H1 (cell line): ENCODE results near the gene C20orf96. TPM values are rescaled to one million over a fixed set of nuclear protein-coding genes. Genes with fewer than 3 reads are reported as not detected.

Experiments
- CTCF ChIA-PET: fragments of 300-600 bp; sonication (Branson Sonifier 250); formaldehyde crosslinking; loops from one replicate; lab custom pipeline; 2021; ENCODE audit not compliant: partially characterized antibody; lab: Charles Lee
- POLR2A ChIA-PET: fragments of 300-600 bp; sonication (Branson Sonifier 250); formaldehyde crosslinking; loops from one replicate; lab custom pipeline; 2021; ENCODE audit warnings: inconsistent platforms; ENCODE audit not compliant: partially characterized antibody; lab: Charles Lee
- DNase-seq, 2 experiments: peaks; one replicate each; pipeline versions ENCODE4 v3.0.0 to v3.0.0-alpha.2; 2010 to 2022; ENCODE audit warnings: low spot score in 2 of 2, low read depth in 1 of 2, mixed read lengths in 1 of 2
- FAIRE-seq: peaks from 2 replicates; lab custom pipeline; 2011; peaks lifted over from hg19 to GRCh38; lab: Jason Lieb, UNC
- H2AFZ ChIP-seq: 2 replicates; pipeline ENCODE4 v1.8.1; 2012; ENCODE audit warnings: low read length, inconsistent platforms
- H2AK5ac ChIP-seq: 2 replicates; pipeline ENCODE4 v1.6.1; 2013; ENCODE audit warnings: low read depth, low read length
- H2BK120ac ChIP-seq: replicated peaks from 2 replicates; pipeline ENCODE3; 2013; ENCODE audit warnings: low read depth, low read length, inconsistent platforms
- H2BK12ac ChIP-seq: 2 replicates; pipeline ENCODE4 v1.6.1; 2013; ENCODE audit warnings: low read depth, low read length
- H2BK15ac ChIP-seq: 2 replicates; pipeline ENCODE4 v1.6.1; 2013; ENCODE audit warnings: low read length
- H2BK20ac ChIP-seq: 2 replicates; pipeline ENCODE4 v1.6.1; 2013; ENCODE audit warnings: low read length
- H2BK5ac ChIP-seq: 2 replicates; pipeline ENCODE4 v1.6.1; 2013; ENCODE audit warnings: low read depth, low read length
- H3K14ac ChIP-seq: 2 replicates; pipeline ENCODE4 v1.6.1; 2013; ENCODE audit warnings: inconsistent platforms; ENCODE audit not compliant: insufficient read length
- H3K18ac ChIP-seq: 2 replicates; pipeline ENCODE4 v1.6.1; 2013; ENCODE audit warnings: low read length; ENCODE audit errors: extremely low read depth
- H3K23ac ChIP-seq: 2 replicates; pipeline ENCODE4 v1.6.1; 2013; ENCODE audit warnings: inconsistent platforms; ENCODE audit not compliant: insufficient read length
- H3K23me2 ChIP-seq: 2 replicates; pipeline ENCODE4 v1.6.1; 2013; ENCODE audit warnings: low read depth, low read length
- H3K27ac ChIP-seq: 2 replicates; pipeline ENCODE4 v1.6.1; 2011; ENCODE audit warnings: low read depth, low read length, inconsistent platforms
- H3K27me3 ChIP-seq, 4 experiments: replicated peaks in 1 of 4; 1 replicate in 1 of 4; 2 replicates in 3 of 4; pipeline versions ENCODE4 v1.6.1 to v1.8.1; 2011 to 2013; ENCODE audit warnings: low read length in 3 of 4, mild to moderate bottlenecking in 3 of 4, inconsistent platforms in 2 of 4, mixed read lengths in 2 of 4, moderate library complexity in 1 of 4; ENCODE audit not compliant: control insufficient read depth in 3 of 4, insufficient read depth in 3 of 4; ENCODE audit errors: extremely low read depth in 1 of 4
- H3K36me3 ChIP-seq, 4 experiments: 2 replicates each; pipeline versions ENCODE4 v1.6.1 to v1.8.1; 2011 to 2013; ENCODE audit warnings: mild to moderate bottlenecking in 4 of 4, low read length in 3 of 4, moderate library complexity in 2 of 4, control low read depth in 1 of 4, inconsistent platforms in 1 of 4; ENCODE audit not compliant: insufficient read depth in 4 of 4, control insufficient read depth in 2 of 4
- H3K4ac ChIP-seq: replicated peaks from 2 replicates; pipeline ENCODE3; 2013; ENCODE audit warnings: low read length, low read depth, mixed read lengths, inconsistent platforms; ENCODE audit not compliant: insufficient read length
- H3K4me1 ChIP-seq, 4 experiments: replicated peaks in 1 of 4; 1 replicate in 1 of 4; 2 replicates in 3 of 4; pipeline versions ENCODE4 v1.6.1 to v1.8.1; 2011 to 2013; ENCODE audit warnings: low read length in 3 of 4, inconsistent platforms in 2 of 4, mixed read lengths in 1 of 4; ENCODE audit not compliant: insufficient read depth in 4 of 4, control insufficient read depth in 3 of 4
- H3K4me2 ChIP-seq, 2 experiments: 2 replicates each; pipeline versions ENCODE4 v1.6.1 to v1.8.1; 2011 to 2013; ENCODE audit warnings: low read depth in 2 of 2, low read length in 2 of 2, control low read depth in 1 of 2, inconsistent platforms in 1 of 2, mild to moderate bottlenecking in 1 of 2; ENCODE audit not compliant: insufficient read depth in 1 of 2
- H3K4me3 ChIP-seq, 4 experiments: fragments of 200-600, 300-600 bp in 1 of 4; sonication (generic), shearing (Covaris generic), sonication (Bioruptor Twin) in 1 of 4; 2 replicates each; pipeline versions ENCODE4 v1.5.1 to v1.8.1; 2011 to 2016; ENCODE audit warnings: low read length in 4 of 4, low read depth in 3 of 4, control low read depth in 2 of 4, inconsistent platforms in 2 of 4, mild to moderate bottlenecking in 2 of 4, mixed read lengths in 1 of 4, moderate library complexity in 1 of 4; ENCODE audit not compliant: insufficient read depth in 2 of 4; ENCODE audit errors: extremely low read depth in 1 of 4
- H3K56ac ChIP-seq: replicated peaks from 2 replicates; pipeline ENCODE3; 2013; ENCODE audit warnings: low read depth, mild to moderate bottlenecking, mixed read lengths, low read length, inconsistent platforms; ENCODE audit not compliant: insufficient read length
- H3K79me1 ChIP-seq: 2 replicates; pipeline ENCODE4 v1.6.1; 2013; ENCODE audit warnings: low read depth, low read length, control low read depth
- H3K79me2 ChIP-seq, 2 experiments: 2 replicates each; pipeline versions ENCODE4 v1.6.1 to v1.8.1; 2012 to 2013; ENCODE audit warnings: low read length in 2 of 2, mild to moderate bottlenecking in 2 of 2, inconsistent platforms in 1 of 2; ENCODE audit not compliant: insufficient read depth in 2 of 2, control insufficient read depth in 1 of 2
- H3K9ac ChIP-seq, 4 experiments: replicated peaks in 1 of 4; 1 replicate in 1 of 4; 2 replicates in 3 of 4; pipeline versions ENCODE4 v1.6.1 to v1.8.1; 2011 to 2013; ENCODE audit warnings: low read depth in 3 of 4, low read length in 3 of 4, control low read depth in 2 of 4, mild to moderate bottlenecking in 2 of 4, moderate library complexity in 2 of 4, inconsistent platforms in 1 of 4; ENCODE audit errors: extremely low read depth in 1 of 4
- H3K9me3 ChIP-seq, 2 experiments: 2 replicates each; pipeline versions ENCODE4 v1.6.1 to v1.8.1; 2012 to 2013; ENCODE audit warnings: mild to moderate bottlenecking in 2 of 2, moderate library complexity in 2 of 2, control low read depth in 1 of 2, inconsistent platforms in 1 of 2, low read depth in 1 of 2, low read length in 1 of 2, mixed read lengths in 1 of 2; ENCODE audit not compliant: insufficient read depth in 2 of 2
- H4K20me1 ChIP-seq, 2 experiments: replicated peaks in 1 of 2; 2 replicates each; pipeline versions ENCODE3 to v1.8.1; 2011 to 2013; ENCODE audit warnings: inconsistent platforms in 2 of 2, low read length in 2 of 2, mild to moderate bottlenecking in 1 of 2; ENCODE audit not compliant: insufficient read depth in 2 of 2, control insufficient read depth in 1 of 2
- H4K5ac ChIP-seq: 2 replicates; pipeline ENCODE4 v1.6.1; 2013; ENCODE audit warnings: low read length, low read depth, mixed read lengths, inconsistent platforms; ENCODE audit not compliant: insufficient read length
- H4K8ac ChIP-seq: 2 replicates; pipeline ENCODE4 v1.8.0; 2013; ENCODE audit warnings: mild to moderate bottlenecking, moderate library complexity, low read length, inconsistent platforms; ENCODE audit not compliant: insufficient read depth; ENCODE audit errors: extremely low read depth
- H4K91ac ChIP-seq: replicated peaks from 2 replicates; pipeline ENCODE3; 2013; ENCODE audit warnings: low read length, mixed read lengths, inconsistent platforms; ENCODE audit not compliant: insufficient read length
- BACH1 ChIP-seq: IDR thresholded peaks from 2 replicates; pipeline ENCODE4 v1.6.1; 2012; ENCODE audit warnings: low read length, improper control_type of control experiment
- EP300 ChIP-seq, 2 experiments: IDR thresholded peaks; 1 replicate in 1 of 2; 2 replicates in 1 of 2; pipeline ENCODE4 v1.6.1; 2011 to 2012; ENCODE audit warnings: low read depth in 2 of 2, low read length in 2 of 2, mild to moderate bottlenecking in 2 of 2, borderline replicate concordance in 1 of 2, inconsistent platforms in 1 of 2, moderate library complexity in 1 of 2
- WGBS, 2 experiments: shearing (Covaris generic) in 1 of 2; methylation state at CpG; one replicate each; pipeline versions ENCODE4 v1.1.6 to v1.1.7; 2013 to 2015; ENCODE audit warnings: low lambda C conversion rate in 2 of 2, mixed read lengths in 2 of 2, inconsistent platforms in 1 of 2, low coverage in 1 of 2, missing lambda C conversion rate in 1 of 2; ENCODE audit not compliant: insufficient replicate concordance in 2 of 2, insufficient coverage in 1 of 2, insufficient read length in 1 of 2; ENCODE audit errors: extremely low coverage in 1 of 2, missing lambda C conversion rate in 1 of 2; 5-methylcytosine and 5-hydroxymethylcytosine counted together
- polyA plus RNA-seq, 7 experiments: library from polyadenylated mRNA; depleted of rRNA in 3 of 7; stranded (reverse) in 5 of 7; unstranded in 2 of 7; fragments of >200 nt in 5 of 7; fragments of 200-250 nt in 2 of 7; gene quantifications; 1 replicate in 5 of 7; 2 replicates in 1 of 7; 4 replicates in 1 of 7; pipeline versions ENCODE4 v1.2.1 to v1.2.3, GENCODE V29; 2011 to 2013; ENCODE audit warnings: missing spikeins in 2 of 7, mixed read lengths in 2 of 7
- total RNA-seq: library from RNA; stranded (reverse); fragmentation: NEBNext Ultra II Directional; extraction: Animal tissue kit (Norgen Biotek cat#: 25700); gene quantifications from 2 replicates; pipeline ENCODE4 v1.2.1, GENCODE V29; 2021

The C20orf96 gene
- total and polyA plus RNA-seq, 2 of the 8 experiments (the other 6 are each of a cell fraction or from before 2014, with no cell fraction given) = 19.2 to 21.0 TPM

- Histone ChIP-seq H2AFZ (no peak overlapping the region), H3K4me2 (no peak overlapping the region), H3K79me2 (no peaks in the 10 kb centered on the region), H2BK20ac (no peak overlapping the region), H2AK5ac (no peak overlapping the region), H3K79me1 (no peaks in the 10 kb centered on the region), H3K27ac (no peak overlapping the region), H4K91ac (no peak overlapping the region), H2BK5ac (no peak overlapping the region), H3K56ac (no peak overlapping the region), H3K9me3 (peaks cover 0 to 2% of the 10 kb centered on the region in 2 experiments; a peak in 2 of 4 replicates), H3K9ac (no peak overlapping the region), H3K36me3 (no peaks in the 10 kb centered on the region), H3K23ac (no peak overlapping the region), H4K20me1 (no peaks in the 10 kb centered on the region), H3K23me2 (no peaks in the 10 kb centered on the region), H3K4ac (no peak overlapping the region), H3K4me3 (no peak overlapping the region), H2BK12ac (no peak overlapping the region), H4K8ac (no peak overlapping the region), H3K4me1 (no peaks in the 10 kb centered on the region), H3K18ac (no peak overlapping the region), H3K27me3 (no peaks in the 10 kb centered on the region; a peak in 1 of 7 replicates), H2BK120ac (no peak overlapping the region), H4K5ac (no peak overlapping the region), H3K14ac (no peak overlapping the region), H2BK15ac (no peak overlapping the region)
- CTCF ChIA-PET = interaction anchor here (1.3 kb wide), 1 partner anchor 29 kb away, joined by 3 read pairs; no protein-coding TSS in a partner anchor
- no peak for DNase-seq
- POLR2A ChIA-PET = no interaction called here
- 81% methylated on average over 4 of the region's 4 CpGs; no CpG with 5 or more reads in 1 of the 2 experiments for WGBS, 2 experiments
- no peak for FAIRE-seq
- TF ChIP-seq BACH1 (no peak), EP300 (IDR thresholded peaks at IDR 0.05; ENCODE audit: borderline replicate concordance in 1 of 2, low read depth in 2 of 2, low read length in 2 of 2) (no peak)
- TF ChIP-seq, all 59 proteins: peak for 0
Measured at GRCh38 chr20:237489-237888, 53.1 kb downstream of the C20orf96 start.
